GM12865 (cell line): Measurements from ENCODE around the gene NLRP1.

Experiments used
- DNase-seq: peaks from one replicate; pipeline ENCODE4 v3.0.0; 2010; ENCODE audit warnings: low read depth
- H3K4me3 ChIP-seq: 2 replicates; pipeline ENCODE4 v1.5.1; 2011; ENCODE audit warnings: mild to moderate bottlenecking, low read depth, low read length, control low read depth
- TF ChIP-seq, protein P1 (sequence below): IDR thresholded peaks from 2 replicates; pipeline ENCODE4 v1.5.1; 2011; ENCODE audit warnings: low read length, control low read depth, low read depth, inconsistent platforms; ENCODE audit not compliant: insufficient read depth; ENCODE audit errors: missing control alignments

NLRP1 gene

DNA sequence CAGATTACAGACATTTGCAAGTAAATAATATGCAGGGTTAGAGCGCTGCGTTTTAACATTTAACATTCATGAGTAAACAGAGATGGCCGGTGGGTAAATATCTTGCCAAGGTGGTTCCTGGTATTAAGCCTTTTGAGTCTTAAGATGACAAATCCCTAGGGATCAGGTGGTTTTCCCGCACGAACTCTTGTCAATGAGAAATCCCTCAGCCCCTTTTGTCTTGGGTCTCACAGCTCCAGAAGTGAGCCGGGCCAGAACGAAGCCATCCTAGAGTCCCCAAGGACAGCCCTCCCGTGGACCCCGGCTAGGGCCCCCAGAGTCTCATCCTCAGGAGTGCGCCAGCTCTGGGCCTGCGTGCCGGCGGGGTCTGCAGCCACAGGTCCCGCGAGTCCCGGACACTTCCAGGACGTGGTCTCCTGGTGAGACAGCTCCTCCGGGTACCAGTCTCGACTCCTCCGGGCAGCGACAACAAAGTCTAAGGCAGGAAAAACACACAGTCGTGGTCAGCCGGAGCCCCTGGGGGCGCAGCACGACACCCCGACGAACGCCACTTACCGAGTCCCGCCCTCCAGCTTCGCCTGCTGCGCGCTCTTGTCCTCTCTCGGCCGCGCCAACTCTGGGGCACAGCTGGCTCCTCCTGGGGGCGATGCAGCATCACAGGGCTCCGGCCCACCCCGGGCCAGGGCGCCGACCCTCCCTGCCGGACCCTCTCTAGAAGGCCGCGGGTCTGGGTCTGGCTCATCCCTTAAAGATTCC lies 84.7 kb downstream of the NLRP1 start:
- DNase-seq: no peak
- TF ChIP-seq, protein P1, sequence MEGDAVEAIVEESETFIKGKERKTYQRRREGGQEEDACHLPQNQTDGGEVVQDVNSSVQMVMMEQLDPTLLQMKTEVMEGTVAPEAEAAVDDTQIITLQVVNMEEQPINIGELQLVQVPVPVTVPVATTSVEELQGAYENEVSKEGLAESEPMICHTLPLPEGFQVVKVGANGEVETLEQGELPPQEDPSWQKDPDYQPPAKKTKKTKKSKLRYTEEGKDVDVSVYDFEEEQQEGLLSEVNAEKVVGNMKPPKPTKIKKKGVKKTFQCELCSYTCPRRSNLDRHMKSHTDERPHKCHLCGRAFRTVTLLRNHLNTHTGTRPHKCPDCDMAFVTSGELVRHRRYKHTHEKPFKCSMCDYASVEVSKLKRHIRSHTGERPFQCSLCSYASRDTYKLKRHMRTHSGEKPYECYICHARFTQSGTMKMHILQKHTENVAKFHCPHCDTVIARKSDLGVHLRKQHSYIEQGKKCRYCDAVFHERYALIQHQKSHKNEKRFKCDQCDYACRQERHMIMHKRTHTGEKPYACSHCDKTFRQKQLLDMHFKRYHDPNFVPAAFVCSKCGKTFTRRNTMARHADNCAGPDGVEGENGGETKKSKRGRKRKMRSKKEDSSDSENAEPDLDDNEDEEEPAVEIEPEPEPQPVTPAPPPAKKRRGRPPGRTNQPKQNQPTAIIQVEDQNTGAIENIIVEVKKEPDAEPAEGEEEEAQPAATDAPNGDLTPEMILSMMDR: no peak
- H3K4me3 ChIP-seq: no peak overlapping the region

- TF ChIP-seq, protein P1: no peak
- DNase-seq: no peak
Observed at GRCh38 chr17:5492970-5493369, 91.3 kb downstream of the NLRP1 start.

DNA sequence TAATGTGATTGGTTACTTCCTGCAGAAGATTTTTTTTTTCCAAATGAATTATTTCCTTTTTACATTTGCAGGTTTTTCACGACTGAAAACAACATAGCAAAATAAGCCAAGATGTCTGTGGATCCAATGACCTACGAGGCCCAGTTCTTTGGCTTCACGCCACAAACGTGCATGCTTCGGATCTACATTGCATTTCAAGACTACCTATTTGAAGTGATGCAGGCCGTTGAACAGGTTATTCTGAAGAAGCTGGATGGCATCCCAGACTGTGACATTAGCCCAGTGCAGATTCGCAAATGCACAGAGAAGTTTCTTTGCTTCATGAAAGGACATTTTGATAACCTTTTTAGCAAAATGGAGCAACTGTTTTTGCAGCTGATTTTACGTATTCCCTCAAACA lies 95.6 kb downstream of the NLRP1 start:
- TF ChIP-seq, protein P1: no peak
- H3K4me3 ChIP-seq: no peak overlapping the region
- DNase-seq: no peak

More at GRCh38 chr17:5492970-5493369, 91.3 kb downstream of the NLRP1 start:
- no peak overlapping the region for H3K4me3 ChIP-seq

DNA sequence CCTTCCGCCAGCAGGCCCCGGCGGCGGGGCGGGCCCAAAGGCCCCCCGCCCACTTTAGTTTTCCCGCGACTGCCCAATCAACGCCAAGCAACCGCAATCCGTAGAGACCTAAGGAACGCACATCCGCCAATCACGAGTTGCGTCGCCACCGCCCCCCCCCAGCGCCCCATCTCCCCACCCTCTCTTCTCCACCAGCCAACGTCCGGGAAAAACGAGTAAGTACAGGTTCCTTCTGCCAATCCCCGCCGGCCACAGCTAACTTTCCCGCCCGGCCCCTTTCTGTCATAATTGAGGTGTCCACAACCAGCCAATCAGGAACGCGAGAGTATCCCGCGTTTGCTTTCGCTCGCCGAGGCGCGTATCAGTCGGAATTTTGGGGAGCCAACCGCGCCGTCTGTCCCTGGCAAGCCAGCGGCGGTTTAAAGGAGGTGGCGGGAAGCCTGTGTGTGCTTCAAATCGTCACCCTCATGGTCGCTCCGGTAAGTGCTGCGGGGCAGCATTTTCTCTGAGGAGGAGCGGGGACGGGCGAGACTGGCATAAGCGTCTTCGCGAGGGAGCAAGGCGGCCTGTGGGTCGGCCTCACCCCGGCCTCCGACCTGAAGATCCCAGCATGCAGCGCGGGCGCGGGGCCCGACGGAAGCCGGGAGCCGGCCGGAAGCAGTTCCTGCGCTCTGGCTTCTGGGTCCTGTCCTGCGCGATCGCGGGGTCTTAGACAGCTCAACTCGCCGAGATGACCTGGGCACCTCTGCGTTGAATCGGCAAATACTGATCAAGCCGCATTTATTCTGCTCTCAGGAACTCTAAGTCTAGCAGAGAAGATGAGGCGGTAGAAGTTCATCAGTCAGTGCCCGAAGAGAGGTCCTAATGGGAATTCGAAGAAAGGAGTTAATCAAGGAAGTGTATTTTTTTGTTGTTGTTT lies 97.8 kb downstream of the NLRP1 start, which contains the start of gene MIS12:
Gene MIS12 (plus strand): TSS at position 361 of the 919 bp plus-strand sequence. CDS start 2,297 bp downstream, outside the sequence.
- TF ChIP-seq, protein P1: no peak

GRCh38 chr17:5485270-5486205 lies 98.8 kb downstream of the NLRP1 start, which contains the start of gene DERL2:
Gene DERL2, minus strand, starts transcription at chr17:5486178. Its CDS starts 17 bp downstream, at chr17:5486161.
- H3K4me3 ChIP-seq: peak within 1 kb of the TSS; percentile 99
- TF ChIP-seq, protein P1: no peak
- DNase-seq: no peak

More for the DNA sequence above, 97.8 kb downstream of the NLRP1 start, which contains the start of gene MIS12:
- peak within 1 kb of the TSS; percentile 99 for H3K4me3 ChIP-seq
- peak; percentile 99 for DNase-seq

GRCh38 chr17:5481451-5481850 lies 102.9 kb downstream of the NLRP1 start:
- H3K4me3 ChIP-seq: no peak overlapping the region
- TF ChIP-seq, protein P1: no peak
- DNase-seq: no peak
